ENCODE data around the gene C14orf93. TPM values are rescaled to one million over a fixed set of nuclear protein-coding genes. Genes with fewer than 3 reads are reported as not detected.
"Not testable (repeated sequence)": the region's sequence is repeated elsewhere in the genome, so short reads cannot be mapped to it uniquely, and the experiment has no call there.

The C14orf93 gene
- total RNA-seq, 1 donor from 2014 or later = 10.2 TPM

DNA sequence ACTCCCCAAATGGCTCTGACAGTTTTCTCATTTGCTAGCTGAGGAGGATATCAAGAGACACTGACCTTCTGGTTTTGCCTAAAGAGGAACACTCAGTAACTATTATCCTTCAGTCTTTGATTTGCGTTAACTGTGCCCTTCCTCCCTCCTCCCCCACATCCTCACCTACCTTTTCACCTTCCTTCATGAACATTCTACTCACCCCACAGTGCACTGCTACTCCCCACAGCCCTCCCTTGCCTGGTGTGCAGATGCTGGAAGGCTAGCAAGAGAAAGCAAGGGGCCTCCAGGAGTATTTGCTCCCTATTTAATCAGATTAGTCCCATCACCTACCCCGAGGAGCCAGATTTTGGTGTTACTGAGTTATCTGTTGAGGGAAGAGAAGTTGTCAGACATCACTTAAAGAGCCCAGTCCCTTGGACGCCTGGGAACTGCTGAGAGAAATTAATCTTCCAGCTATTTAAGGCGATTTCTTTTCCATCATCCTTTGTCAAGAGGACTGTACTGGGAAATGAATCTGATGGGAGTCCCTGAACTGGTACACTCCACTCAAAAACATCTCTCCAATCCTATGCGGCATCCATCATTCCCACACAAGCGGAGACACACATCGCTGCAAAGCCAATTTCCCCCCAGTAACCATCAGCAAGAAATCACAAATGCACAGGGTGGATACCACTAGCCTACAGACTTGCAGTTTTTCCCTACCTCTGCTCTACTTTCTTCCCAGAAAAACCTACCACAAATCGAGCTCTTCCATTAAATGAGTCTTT is 13.3 kb upstream of the C14orf93 start:
- intact Hi-C loops (cut with micrococcal nuclease) = no loop called here

DNA sequence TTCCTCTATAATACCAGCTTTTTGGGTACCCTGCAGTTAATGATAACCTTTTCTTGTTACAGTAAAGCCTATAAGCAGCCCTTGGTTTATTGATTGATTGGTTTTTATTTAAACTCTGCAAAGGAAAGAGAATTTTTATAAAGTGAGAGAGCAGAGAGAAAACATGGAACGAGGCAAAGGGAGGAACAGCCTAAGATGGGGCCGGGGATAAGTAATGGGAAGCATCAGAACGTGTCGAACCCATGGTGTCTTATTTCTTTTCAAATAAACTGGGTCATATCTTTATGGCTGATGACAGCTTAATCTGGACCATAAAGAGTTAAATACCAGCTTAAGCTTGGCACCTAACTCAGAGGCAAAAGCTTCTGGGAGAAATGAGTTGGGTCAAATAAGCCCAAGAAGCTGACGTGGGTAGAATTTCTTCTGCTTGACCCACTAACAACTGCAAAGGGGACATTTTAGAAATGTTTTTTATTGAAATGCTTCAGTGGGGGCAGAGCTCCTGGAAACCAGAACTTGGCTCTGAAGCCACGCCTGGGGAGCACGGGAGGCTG is 12.0 kb upstream of the C14orf93 start:
- intact Hi-C loops (cut with micrococcal nuclease) = no loop called here

- intact Hi-C loops (cut with micrococcal nuclease) = no loop called here
These were observed 11.5 kb upstream of the C14orf93 start for GRCh38 chr14:23021434-23021833.

GRCh38 chr14:23020143-23021128 is 10.5 kb upstream of the C14orf93 start:
- intact Hi-C loops (cut with micrococcal nuclease) = no loop called here

DNA sequence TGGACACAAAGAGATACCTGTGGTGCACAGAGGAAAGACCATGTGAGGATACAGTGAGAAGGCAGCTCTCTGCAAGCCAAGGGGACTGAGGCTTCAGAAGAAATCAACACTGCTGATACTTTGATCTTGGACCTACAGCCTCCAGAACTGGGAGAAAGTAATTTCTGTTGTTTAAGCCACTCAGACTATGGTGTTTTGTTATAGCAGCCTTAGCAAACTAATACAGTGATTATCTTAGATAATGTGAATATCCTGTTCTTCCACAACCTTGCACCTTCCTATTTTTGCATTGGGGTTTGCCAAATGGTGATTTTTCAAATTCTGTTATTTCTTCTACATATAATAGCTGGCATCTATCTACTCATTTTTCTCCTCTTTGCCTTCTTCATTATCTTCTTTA is 8.2 kb upstream of the C14orf93 start:
- intact Hi-C loops (cut with micrococcal nuclease) = no loop called here

- intact Hi-C loops (cut with micrococcal nuclease) = no loop called here
These were observed 7.1 kb upstream of the C14orf93 start for GRCh38 chr14:23017091-23017490.

GRCh38 chr14:23015618-23016017 is 5.7 kb upstream of the C14orf93 start:
- intact Hi-C loops (cut with micrococcal nuclease) = no loop called here

- intact Hi-C loops (cut with micrococcal nuclease) = not testable (repeated sequence)
These were observed 3.8 kb upstream of the C14orf93 start for GRCh38 chr14:23013749-23014054.

DNA sequence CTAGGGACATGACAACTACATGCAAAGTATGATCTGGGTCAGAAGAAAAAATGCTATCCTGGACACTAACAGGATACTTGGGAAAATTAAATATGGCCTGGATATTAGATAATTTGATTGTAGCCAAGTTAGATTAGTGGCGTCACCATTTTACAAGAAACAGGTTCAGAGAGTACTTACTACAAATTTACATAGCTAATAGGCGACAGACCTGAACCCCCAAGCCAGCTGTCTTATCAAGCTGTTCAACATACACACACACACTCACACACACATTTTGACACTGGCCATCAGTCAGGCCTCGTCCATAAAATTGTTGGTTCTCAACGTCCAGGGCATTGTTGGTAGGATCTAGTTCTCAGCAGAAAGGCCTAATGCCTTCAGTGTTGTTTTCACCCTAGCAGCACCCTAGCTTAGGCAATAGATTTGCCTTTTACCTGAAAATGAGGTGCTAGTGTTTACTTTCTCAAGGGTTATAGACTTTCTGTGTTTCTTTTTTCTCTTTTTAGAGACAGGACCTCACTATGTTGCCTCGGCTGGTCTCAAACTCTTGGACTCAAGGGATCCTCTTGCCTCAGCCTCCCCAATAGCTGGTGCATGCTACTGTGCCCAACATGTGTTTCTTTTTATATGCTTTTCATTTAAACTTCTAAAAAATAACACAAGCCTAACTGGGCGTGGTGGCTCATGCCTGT is 3.3 kb upstream of the C14orf93 start:
- intact Hi-C loops (cut with micrococcal nuclease) = no loop called here

- intact Hi-C loops (cut with micrococcal nuclease) = loop anchor here (5.0 to 10.0 kb wide), 2 partner anchors 92 to 295 kb away; partner anchors contain the start of genes BCL2L2, PPP1R3E and RBM23
These were observed 432 bp downstream of the C14orf93 start for GRCh38 chr14:23009483-23009938.

DNA sequence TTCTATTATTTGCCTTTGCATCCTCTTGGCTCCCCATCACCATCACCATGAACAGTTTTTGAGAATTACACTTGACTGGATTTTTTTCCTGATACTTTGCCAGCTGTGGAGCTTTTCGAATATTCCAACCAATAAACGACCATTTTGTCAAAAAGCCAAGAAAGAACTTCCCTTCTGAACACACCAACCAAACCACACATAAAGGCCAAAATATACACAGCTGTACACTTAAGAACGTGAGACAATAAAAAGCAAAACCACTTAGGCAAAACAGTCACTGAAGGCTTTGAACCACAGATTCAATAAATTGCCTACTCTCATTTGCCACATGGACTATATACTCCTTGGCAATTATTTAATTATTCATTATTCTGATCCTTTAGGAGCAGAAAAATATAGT is 1.1 kb downstream of the C14orf93 start:
- intact Hi-C loops (cut with micrococcal nuclease) = loop anchor here (5.0 to 10.0 kb wide), 2 partner anchors 92 to 296 kb away; partner anchors contain the start of genes BCL2L2, PPP1R3E and RBM23

DNA sequence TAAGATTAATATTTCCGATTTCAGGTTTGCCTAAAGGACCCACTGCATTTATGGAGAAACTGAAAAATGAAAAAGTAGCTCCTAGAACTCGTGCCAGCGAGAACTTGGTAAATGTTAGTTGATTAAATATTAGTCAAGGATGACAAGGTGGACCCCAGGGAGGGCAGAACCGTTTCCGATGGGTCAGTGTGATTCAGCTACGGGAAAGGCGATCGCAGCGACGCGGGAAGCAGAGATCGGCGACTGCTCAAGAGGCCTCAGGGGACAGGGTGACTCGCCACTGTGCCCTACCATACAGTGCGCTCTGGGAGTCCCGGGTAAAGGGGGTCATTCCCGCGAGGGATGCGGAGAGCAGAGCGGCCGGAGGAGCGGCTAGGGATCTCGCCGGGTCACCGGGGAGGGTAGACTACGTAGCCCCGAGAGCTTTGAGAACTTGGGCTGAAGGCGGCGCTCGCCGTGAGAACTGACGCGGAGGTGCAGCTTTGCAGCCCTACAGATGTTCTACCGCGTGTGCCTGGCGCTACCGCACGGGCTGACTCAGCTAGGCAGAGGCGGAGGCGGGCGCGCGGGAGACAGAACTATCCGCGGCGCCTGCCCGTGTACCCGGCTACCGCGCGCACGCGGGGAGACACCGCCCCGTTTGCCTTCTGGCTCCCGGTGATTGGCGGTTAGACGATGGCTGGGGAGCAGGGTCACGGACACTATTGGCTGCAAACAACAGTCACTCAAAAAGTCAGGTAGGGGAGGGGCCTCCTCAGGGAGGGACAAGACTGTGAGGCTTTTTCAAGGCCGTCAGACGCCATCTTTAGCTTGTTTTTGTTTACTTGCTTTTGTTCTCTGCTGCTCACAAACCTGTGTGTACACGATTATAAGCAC is 3.2 kb downstream of the C14orf93 start:
- intact Hi-C loops (cut with micrococcal nuclease) = loop anchor here (1.0 to 10.0 kb wide), 7 partner anchors 24 to 445 kb away; partner anchors contain the start of genes ACIN1, AJUBA, BCL2L2 and C14orf119

GRCh38 chr14:23006188-23006534 is 3.8 kb downstream of the C14orf93 start:
- intact Hi-C loops (cut with micrococcal nuclease) = loop anchor here (2.0 to 10.0 kb wide), 4 partner anchors 23 to 299 kb away; partner anchors contain the start of genes AJUBA, BCL2L2, PPP1R3E and PRMT5

DNA sequence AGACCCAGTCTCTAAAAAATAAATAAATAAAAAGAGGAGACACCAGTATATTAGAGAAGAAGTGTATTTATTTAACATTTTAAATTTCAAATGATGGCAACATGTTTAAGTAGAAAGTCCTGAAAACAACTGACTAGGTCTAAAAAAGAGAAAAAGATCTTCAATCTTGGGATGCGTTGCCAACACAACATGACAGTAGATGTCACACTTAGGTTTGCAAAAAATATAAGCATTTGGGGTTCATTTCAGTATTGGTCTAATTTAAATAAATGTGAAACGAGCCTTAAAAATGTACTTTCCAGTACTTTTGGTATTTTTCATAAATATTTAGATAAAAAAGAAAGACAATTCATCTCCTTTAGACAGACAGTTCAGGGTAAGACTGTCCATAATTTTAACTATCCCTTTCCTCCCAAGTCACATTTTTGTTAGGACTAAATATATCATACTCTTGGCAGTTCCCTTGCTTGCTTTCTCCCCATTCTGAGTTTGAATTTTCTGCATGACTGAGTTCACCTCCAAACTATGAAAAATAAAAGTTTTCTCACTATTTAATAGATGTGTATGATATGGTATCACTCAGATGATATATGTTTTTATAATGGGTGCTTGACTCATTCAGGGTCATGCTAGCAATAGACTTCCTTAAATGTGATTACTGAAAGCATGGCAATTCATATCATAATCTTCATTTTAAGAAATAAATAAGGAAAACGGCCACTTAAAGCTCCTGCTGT is 4.3 kb downstream of the C14orf93 start:
- intact Hi-C loops (cut with micrococcal nuclease) = loop anchor here (2.0 to 10.0 kb wide), 4 partner anchors 23 to 299 kb away; partner anchors contain the start of genes AJUBA, BCL2L2, PPP1R3E and PRMT5

- intact Hi-C loops (cut with micrococcal nuclease) = loop anchor here (10.0 kb wide), 1 partner anchor 301 kb away; the partner anchor contains the start of genes BCL2L2 and PPP1R3E
These were observed 5.7 kb downstream of the C14orf93 start for GRCh38 chr14:23004274-23004673.

GRCh38 chr14:23002592-23002991 is 7.4 kb downstream of the C14orf93 start:
- intact Hi-C loops (cut with micrococcal nuclease) = loop anchor here (10.0 kb wide), 1 partner anchor 302 kb away; the partner anchor contains the start of genes BCL2L2 and PPP1R3E

- intact Hi-C loops (cut with micrococcal nuclease) = loop anchor here (10.0 kb wide), 1 partner anchor 304 kb away; the partner anchor contains the start of genes BCL2L2 and PPP1R3E
These were observed 9.1 kb downstream of the C14orf93 start for GRCh38 chr14:23000860-23001259.

- intact Hi-C loops (cut with micrococcal nuclease) = no loop called here
These were observed 11.5 kb downstream of the C14orf93 start for GRCh38 chr14:22998329-22999012.

Data from T-helper 2 cell treated with Interferon-gamma antibody and Interleukin-4, amounts not matched to agents 100 ng/mL and 5 ng/mL, for 36 hours (primary cell).